HCT116 (cell line): ENCODE results near the gene SH3BP4. TPM values are rescaled to one million over a fixed set of nuclear protein-coding genes. Genes with fewer than 3 reads are reported as not detected.

Source experiments
- ATAC-seq: fragments of 200-7000 bp; cut with Tn5 transposase; 2 replicates; pipeline ENCODE4 v1.9.1; 2020; ENCODE audit warnings: mild to moderate bottlenecking, moderate library complexity
- BruUV-seq: library from RNA; stranded (reverse); fragments of 400-500 nt; replicated peaks from 2 replicates; lab custom pipeline; 2021; lab: Mats Ljungman, UMichigan
- CTCF ChIA-PET: fragments of 300-600 bp; sonication (Branson Sonifier 250); formaldehyde crosslinking; loops from one replicate; lab custom pipeline; 2021; ENCODE audit warnings: antibody characterized with exemption; lab: Charles Lee
- POLR2A ChIA-PET: fragments of 300-600, 350-600 bp; sonication (Branson Sonifier 250); formaldehyde crosslinking; loops from one replicate; lab custom pipeline; 2021; ENCODE audit warnings: antibody characterized with exemption; lab: Charles Lee
- RAD21 ChIA-PET, 2 experiments: fragments of 300-600 bp; sonication (Branson Sonifier 250); formaldehyde crosslinking; loops; one replicate each; lab custom pipeline; 2023; ENCODE audit warnings: low total read pairs in 2 of 2; ENCODE audit not compliant: uncharacterized antibody in 2 of 2, unreplicated experiment in 2 of 2, low non-redundant PET in 1 of 2; lab: Charles Lee
- DNase-seq: peaks from one replicate; pipeline ENCODE4 v3.0.0-alpha.2; 2010; ENCODE audit warnings: low read depth, low spot score
- H2AFZ ChIP-seq: fragments of 200-600 bp; shearing (Covaris generic), sonication (generic); 2 replicates; pipeline ENCODE4 v1.6.1; 2017; ENCODE audit warnings: low read depth, mixed run types, mixed read lengths, antibody characterized with exemption, low read length; ENCODE audit not compliant: poor library complexity, severe bottlenecking
- H3K27ac ChIP-seq: 2 replicates; pipeline ENCODE4 v1.5.1; 2012; ENCODE audit warnings: low read depth, low read length
- H3K27me3 ChIP-seq: fragments of 200-600 bp; sonication (generic); 2 replicates; pipeline ENCODE4 v1.6.1; 2016; ENCODE audit warnings: mixed run types, low read length, mixed read lengths; ENCODE audit not compliant: insufficient read depth
- H3K36me3 ChIP-seq, 2 experiments: fragments of 200-500 bp in 1 of 2; fragments of 200-600 bp in 1 of 2; sonication (Bioruptor generic) in 1 of 2; sonication (generic) in 1 of 2; 2 replicates each; pipeline versions ENCODE4 v1.5.1 to v1.6.1; 2014 to 2016; ENCODE audit warnings: low read length in 2 of 2, inconsistent platforms in 1 of 2, mixed read lengths in 1 of 2, mixed run types in 1 of 2; ENCODE audit not compliant: insufficient read depth in 2 of 2, control insufficient read depth in 1 of 2
- H3K4me1 ChIP-seq, 2 experiments: fragments of 200-600 bp in 1 of 2; sonication (generic) in 1 of 2; 2 replicates each; pipeline versions ENCODE4 v1.5.1 to v1.6.1; 2012 to 2017; ENCODE audit warnings: low read length in 2 of 2, inconsistent platforms in 1 of 2, mild to moderate bottlenecking in 1 of 2, mixed read lengths in 1 of 2, mixed run types in 1 of 2, moderate library complexity in 1 of 2; ENCODE audit not compliant: insufficient read depth in 2 of 2, control insufficient read depth in 1 of 2
- H3K4me2 ChIP-seq: fragments of 200-600 bp; sonication (generic); 2 replicates; pipeline ENCODE4 v1.6.1; 2017; ENCODE audit warnings: mixed run types, low read length, mixed read lengths
- H3K4me3 ChIP-seq, 2 experiments: fragments of 200-600 bp in 1 of 2; sonication (generic) in 1 of 2; replicated peaks in 1 of 2; 2 replicates each; pipeline ENCODE4 v1.5.1; 2011 to 2016; ENCODE audit warnings: low read length in 2 of 2, control low read depth in 1 of 2, low read depth in 1 of 2, mild to moderate bottlenecking in 1 of 2, mixed read lengths in 1 of 2, mixed run types in 1 of 2
- H3K79me2 ChIP-seq: fragments of 200-600 bp; sonication (generic); 2 replicates; pipeline ENCODE4 v1.6.1; 2017; ENCODE audit warnings: mild to moderate bottlenecking, mixed run types, low read length, moderate library complexity, mixed read lengths; ENCODE audit not compliant: insufficient read depth
- H3K9ac ChIP-seq: fragments of 200-600 bp; sonication (generic); 2 replicates; pipeline ENCODE4 v1.6.1; 2016; ENCODE audit warnings: low read length, mixed read lengths
- H3K9me2 ChIP-seq: fragments of 200-600 bp; sonication (generic), shearing (Covaris generic); 2 replicates; pipeline ENCODE4 v1.6.1; 2017; ENCODE audit warnings: mixed run types, mild to moderate bottlenecking, moderate library complexity; ENCODE audit not compliant: insufficient read depth
- H3K9me3 ChIP-seq, 2 experiments: fragments of 200-500 bp in 1 of 2; fragments of 200-600 bp in 1 of 2; sonication (Bioruptor generic) in 1 of 2; sonication (generic) in 1 of 2; 2 replicates each; pipeline ENCODE4 v1.6.1; 2014 to 2017; ENCODE audit warnings: low read length in 2 of 2, mixed read lengths in 2 of 2, inconsistent platforms in 1 of 2, low read depth in 1 of 2, mild to moderate bottlenecking in 1 of 2, mixed run types in 1 of 2, moderate library complexity in 1 of 2; ENCODE audit not compliant: control insufficient read depth in 1 of 2, insufficient read depth in 1 of 2
- H4K20me1 ChIP-seq: fragments of 200-600 bp; sonication (generic), shearing (Covaris generic); 2 replicates; pipeline ENCODE4 v1.6.1; 2017; ENCODE audit warnings: mixed run types, mild to moderate bottlenecking, moderate library complexity; ENCODE audit not compliant: insufficient read depth
- ZBTB33 ChIP-seq: IDR thresholded peaks from 2 replicates; pipeline ENCODE4 v1.6.1; 2011; ENCODE audit warnings: mild to moderate bottlenecking, low read length, moderate library complexity; ENCODE audit not compliant: insufficient replicate concordance; ENCODE audit errors: extremely low read depth
- intact Hi-C: fragments of 100-400 bp; cut with micrococcal nuclease; formaldehyde crosslinking; loops from 2 replicates; pipeline ENCODE4 v1.10.0; 2022
- total RNA-seq: library from RNA; stranded (reverse); gene quantifications from one replicate; pipeline ENCODE4 v1.2.1, GENCODE V29; 2021; ENCODE audit not compliant: unreplicated experiment
- TF ChIP-seq, protein P1 (sequence below): IDR thresholded peaks from 2 replicates; pipeline ENCODE4 v1.6.1; 2012
- TF ChIP-seq, protein P2 (sequence below): IDR thresholded peaks from 2 replicates; pipeline ENCODE4 v1.6.1; 2012; ENCODE audit warnings: low read depth
- TF ChIP-seq, protein P3 (sequence below): IDR thresholded peaks from 2 replicates; pipeline ENCODE4 v1.6.1; 2012

SH3BP4 gene
- total RNA-seq, 1 experiment from 2014 or later, result 32.9 TPM

GRCh38 chr2:235044501-235045271, 92.9 kb downstream of the SH3BP4 start:
- Histone ChIP-seq H4K20me1 (no peaks in the 10 kb centered on the region), H3K27ac (no peak overlapping the region), H3K27me3 (no peaks in the 10 kb centered on the region), H3K9me3 (no peaks in the 10 kb centered on the region), H3K4me2 (no peak overlapping the region), H3K79me2 (no peaks in the 10 kb centered on the region), H2AFZ (no peak overlapping the region), H3K9me2 (no peaks in the 10 kb centered on the region), H3K9ac (no peak overlapping the region), H3K36me3 (peaks cover 11 to 14% of the 10 kb centered on the region in 2 experiments; a peak in 2 of 4 replicates), H3K4me1 (peaks cover 20 to 34% of the 10 kb centered on the region in 2 experiments), H3K4me3 (no peak overlapping the region)
- TF ChIP-seq, protein P1, sequence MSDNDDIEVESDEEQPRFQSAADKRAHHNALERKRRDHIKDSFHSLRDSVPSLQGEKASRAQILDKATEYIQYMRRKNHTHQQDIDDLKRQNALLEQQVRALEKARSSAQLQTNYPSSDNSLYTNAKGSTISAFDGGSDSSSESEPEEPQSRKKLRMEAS, result no peak
- TF ChIP-seq ZBTB33, result no peak
- TF ChIP-seq, protein P2, sequence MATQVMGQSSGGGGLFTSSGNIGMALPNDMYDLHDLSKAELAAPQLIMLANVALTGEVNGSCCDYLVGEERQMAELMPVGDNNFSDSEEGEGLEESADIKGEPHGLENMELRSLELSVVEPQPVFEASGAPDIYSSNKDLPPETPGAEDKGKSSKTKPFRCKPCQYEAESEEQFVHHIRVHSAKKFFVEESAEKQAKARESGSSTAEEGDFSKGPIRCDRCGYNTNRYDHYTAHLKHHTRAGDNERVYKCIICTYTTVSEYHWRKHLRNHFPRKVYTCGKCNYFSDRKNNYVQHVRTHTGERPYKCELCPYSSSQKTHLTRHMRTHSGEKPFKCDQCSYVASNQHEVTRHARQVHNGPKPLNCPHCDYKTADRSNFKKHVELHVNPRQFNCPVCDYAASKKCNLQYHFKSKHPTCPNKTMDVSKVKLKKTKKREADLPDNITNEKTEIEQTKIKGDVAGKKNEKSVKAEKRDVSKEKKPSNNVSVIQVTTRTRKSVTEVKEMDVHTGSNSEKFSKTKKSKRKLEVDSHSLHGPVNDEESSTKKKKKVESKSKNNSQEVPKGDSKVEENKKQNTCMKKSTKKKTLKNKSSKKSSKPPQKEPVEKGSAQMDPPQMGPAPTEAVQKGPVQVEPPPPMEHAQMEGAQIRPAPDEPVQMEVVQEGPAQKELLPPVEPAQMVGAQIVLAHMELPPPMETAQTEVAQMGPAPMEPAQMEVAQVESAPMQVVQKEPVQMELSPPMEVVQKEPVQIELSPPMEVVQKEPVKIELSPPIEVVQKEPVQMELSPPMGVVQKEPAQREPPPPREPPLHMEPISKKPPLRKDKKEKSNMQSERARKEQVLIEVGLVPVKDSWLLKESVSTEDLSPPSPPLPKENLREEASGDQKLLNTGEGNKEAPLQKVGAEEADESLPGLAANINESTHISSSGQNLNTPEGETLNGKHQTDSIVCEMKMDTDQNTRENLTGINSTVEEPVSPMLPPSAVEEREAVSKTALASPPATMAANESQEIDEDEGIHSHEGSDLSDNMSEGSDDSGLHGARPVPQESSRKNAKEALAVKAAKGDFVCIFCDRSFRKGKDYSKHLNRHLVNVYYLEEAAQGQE, result no peak
- TF ChIP-seq, protein P3, sequence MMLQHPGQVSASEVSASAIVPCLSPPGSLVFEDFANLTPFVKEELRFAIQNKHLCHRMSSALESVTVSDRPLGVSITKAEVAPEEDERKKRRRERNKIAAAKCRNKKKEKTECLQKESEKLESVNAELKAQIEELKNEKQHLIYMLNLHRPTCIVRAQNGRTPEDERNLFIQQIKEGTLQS, result no peak
- ChIA-PET RAD21 (no interaction called here), POLR2A (no interaction called here), CTCF (no interaction called here)
- intact Hi-C loops, result no loop called here
- ATAC-seq (no peak), DNase-seq (no peak)
- BruUV-seq, result no TSS peak
